ENCODE results near the gene SOX1. TPM values are rescaled to one million over a fixed set of nuclear protein-coding genes. Genes with fewer than 3 reads are reported as not detected.

The SOX1 gene
- total RNA-seq, 1 donor from 2014 or later: not detected

DNA sequence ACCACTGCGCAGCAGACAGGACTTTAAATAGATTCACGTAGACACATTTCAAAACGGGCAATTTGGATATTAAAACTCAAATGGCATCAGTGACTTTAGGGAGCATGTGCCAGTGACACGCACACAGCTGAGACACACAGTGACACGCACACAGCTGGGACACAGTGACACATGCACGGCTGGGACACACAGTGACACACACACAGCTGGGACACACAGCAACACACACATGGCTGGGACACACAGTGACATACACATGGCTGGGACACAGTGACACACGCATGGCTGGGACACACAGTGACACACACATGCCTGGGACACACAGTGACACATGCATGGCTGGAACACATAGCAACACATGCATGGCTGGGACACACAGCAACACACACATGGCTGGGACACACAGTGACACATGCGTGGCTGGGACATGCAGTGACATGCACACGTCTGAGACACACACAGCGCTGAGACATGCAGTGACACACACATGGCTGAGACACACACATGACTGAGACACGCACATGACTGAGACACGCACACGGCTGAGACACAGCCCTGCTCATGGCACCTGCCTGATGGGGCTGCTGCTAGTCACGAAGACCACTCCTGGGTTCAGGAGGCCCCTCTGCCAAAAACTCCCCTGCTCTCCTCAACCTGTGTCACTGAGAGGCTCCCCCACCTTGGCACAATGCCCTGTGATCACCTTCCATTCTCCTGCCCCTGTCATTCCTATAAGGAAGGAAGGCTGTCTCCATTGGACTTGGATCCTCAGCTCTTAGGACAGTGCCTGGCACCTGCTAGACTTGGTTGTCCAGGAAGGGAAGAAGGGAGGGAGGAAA lies 52.5 kb downstream of the SOX1 start:
- no peak overlapping the region for H3K27ac ChIP-seq
- H3K4me3 ChIP-seq: no peak overlapping the region
- no peaks in the 10 kb centered on the region for H3K4me1 ChIP-seq
- TF ChIP-seq, protein P1, sequence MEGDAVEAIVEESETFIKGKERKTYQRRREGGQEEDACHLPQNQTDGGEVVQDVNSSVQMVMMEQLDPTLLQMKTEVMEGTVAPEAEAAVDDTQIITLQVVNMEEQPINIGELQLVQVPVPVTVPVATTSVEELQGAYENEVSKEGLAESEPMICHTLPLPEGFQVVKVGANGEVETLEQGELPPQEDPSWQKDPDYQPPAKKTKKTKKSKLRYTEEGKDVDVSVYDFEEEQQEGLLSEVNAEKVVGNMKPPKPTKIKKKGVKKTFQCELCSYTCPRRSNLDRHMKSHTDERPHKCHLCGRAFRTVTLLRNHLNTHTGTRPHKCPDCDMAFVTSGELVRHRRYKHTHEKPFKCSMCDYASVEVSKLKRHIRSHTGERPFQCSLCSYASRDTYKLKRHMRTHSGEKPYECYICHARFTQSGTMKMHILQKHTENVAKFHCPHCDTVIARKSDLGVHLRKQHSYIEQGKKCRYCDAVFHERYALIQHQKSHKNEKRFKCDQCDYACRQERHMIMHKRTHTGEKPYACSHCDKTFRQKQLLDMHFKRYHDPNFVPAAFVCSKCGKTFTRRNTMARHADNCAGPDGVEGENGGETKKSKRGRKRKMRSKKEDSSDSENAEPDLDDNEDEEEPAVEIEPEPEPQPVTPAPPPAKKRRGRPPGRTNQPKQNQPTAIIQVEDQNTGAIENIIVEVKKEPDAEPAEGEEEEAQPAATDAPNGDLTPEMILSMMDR (IDR thresholded peaks at IDR 0.05): no peak
- no peaks in the 10 kb centered on the region for H3K36me3 ChIP-seq
- H3K9me3 ChIP-seq: no peaks in the 10 kb centered on the region
- intact Hi-C loops (cut with DNase I): no loop called here
- no peak for DNase-seq (ENCODE audit: low spot score in 2 of 2)
- no peaks in the 10 kb centered on the region for H3K27me3 ChIP-seq

DNA sequence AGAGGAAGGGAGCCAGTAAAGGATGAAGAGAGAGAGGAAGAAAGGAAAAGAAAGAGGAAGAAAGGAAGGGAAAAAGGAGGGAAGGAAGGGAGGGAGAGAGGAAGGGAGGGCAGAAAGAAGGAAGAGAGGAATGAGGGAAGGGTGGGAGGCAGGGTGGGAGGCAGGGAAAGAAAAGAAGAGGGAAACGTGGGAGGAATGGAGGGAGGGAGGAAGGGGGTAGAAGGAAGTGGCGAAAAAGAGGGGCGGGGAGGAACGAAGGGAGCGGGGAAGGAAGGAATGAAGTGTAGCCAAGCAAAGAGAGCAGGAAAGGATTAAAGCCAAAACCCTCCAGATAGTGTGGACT lies 53.1 kb downstream of the SOX1 start:
- no peak overlapping the region for H3K27ac ChIP-seq
- no peak overlapping the region for H3K4me3 ChIP-seq
- TF ChIP-seq, protein P1 (IDR thresholded peaks at IDR 0.05): no peak
- intact Hi-C loops (cut with DNase I): no loop called here
- H3K36me3 ChIP-seq: no peaks in the 10 kb centered on the region
- no peaks in the 10 kb centered on the region for H3K4me1 ChIP-seq
- no peak for DNase-seq (ENCODE audit: low spot score in 2 of 2)
- H3K9me3 ChIP-seq: no peaks in the 10 kb centered on the region
- no peaks in the 10 kb centered on the region for H3K27me3 ChIP-seq
